AG08395 (cell line): ENCODE data around the gene EEPD1.
"Not testable (repeated sequence)": the region's sequence is repeated elsewhere in the genome, so short reads cannot be mapped to it uniquely, and the experiment has no call there.

ENCODE experiments used
- DNase-seq: peaks from one replicate; pipeline ENCODE4 v3.0.0; 2012; ENCODE audit warnings: mixed read lengths, low spot score

Gene EEPD1

GRCh38 chr7:36128448-36129047, 24.5 kb upstream of the EEPD1 start:
- DNase-seq = peak; percentile 85

- DNase-seq = peak; percentile 34
Measured at GRCh38 chr7:36129048-36129534, 24.0 kb upstream of the EEPD1 start.

- DNase-seq = no peak
Measured at GRCh38 chr7:36130236-36130945, 22.7 kb upstream of the EEPD1 start.

- DNase-seq = no peak
Measured at GRCh38 chr7:36131026-36131425, 22.0 kb upstream of the EEPD1 start.

- no peak for DNase-seq
Measured at GRCh38 chr7:36131499-36131898, 21.6 kb upstream of the EEPD1 start.

- DNase-seq = no peak
Measured at GRCh38 chr7:36132012-36132411, 21.0 kb upstream of the EEPD1 start.

- no peak for DNase-seq
Measured at GRCh38 chr7:36135700-36136099, 17.4 kb upstream of the EEPD1 start.

GRCh38 chr7:36137258-36137657, 15.8 kb upstream of the EEPD1 start:
- DNase-seq = no peak

- DNase-seq = no peak
Measured at GRCh38 chr7:36137754-36138153, 15.3 kb upstream of the EEPD1 start.

- no peak for DNase-seq
Measured at GRCh38 chr7:36138209-36138608, 14.8 kb upstream of the EEPD1 start.

- no peak for DNase-seq
Measured at GRCh38 chr7:36141351-36141750, 11.7 kb upstream of the EEPD1 start.

- DNase-seq = no peak
Measured at GRCh38 chr7:36141850-36142249, 11.2 kb upstream of the EEPD1 start.

- no peak for DNase-seq
Measured at GRCh38 chr7:36144189-36144588, 8.9 kb upstream of the EEPD1 start.

- no peak for DNase-seq
Measured at GRCh38 chr7:36145686-36146085, 7.4 kb upstream of the EEPD1 start.

GRCh38 chr7:36147361-36147760, 5.7 kb upstream of the EEPD1 start:
- DNase-seq = no peak

- no peak for DNase-seq
Measured at GRCh38 chr7:36148422-36149065, 4.5 kb upstream of the EEPD1 start.

- not testable (repeated sequence) for DNase-seq
Measured at GRCh38 chr7:36149240-36149639, 3.8 kb upstream of the EEPD1 start.

- no peak for DNase-seq
Measured at GRCh38 chr7:36149694-36150452, 3.2 kb upstream of the EEPD1 start.

GRCh38 chr7:36151921-36152755, 916 bp upstream of the EEPD1 start:
- DNase-seq = no peak

GRCh38 chr7:36153571-36154097, 580 bp downstream of the EEPD1 start:
- DNase-seq = no peak
